Kidney tubule cell (primary cell): Measurements from ENCODE around the gene CLIC3.

ENCODE experiments used
- DNase-seq: peaks from one replicate; pipeline ENCODE4 v3.0.0-alpha.2; 2018; ENCODE audit warnings: low spot score

The CLIC3 gene

GRCh38 chr9:137000177-137000930, 4.0 kb upstream of the CLIC3 start:
- no peak for DNase-seq

GRCh38 chr9:136997830-136998234, 1.5 kb upstream of the CLIC3 start:
- DNase-seq, result no peak

DNA sequence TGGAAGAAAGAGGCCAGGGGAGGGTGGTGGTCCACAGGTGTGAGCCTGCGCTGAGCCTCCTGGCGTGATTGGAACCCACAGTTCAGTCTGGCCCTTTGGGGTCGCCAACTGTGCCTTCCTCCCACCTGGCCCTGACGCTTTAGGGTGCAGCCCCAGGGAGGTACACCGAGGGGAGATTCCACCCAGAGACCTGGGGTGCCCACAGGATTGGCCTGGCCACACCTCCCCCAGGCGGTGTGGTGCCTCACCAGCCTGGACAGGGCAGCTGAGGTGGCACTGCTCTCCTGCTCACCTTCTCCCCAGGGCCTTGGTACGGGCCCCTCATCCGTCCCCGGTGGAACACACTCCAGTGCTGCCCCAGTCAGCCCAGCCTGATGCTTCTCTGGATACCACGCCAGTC, 1.0 kb upstream of the CLIC3 start:
- no peak for DNase-seq

DNA sequence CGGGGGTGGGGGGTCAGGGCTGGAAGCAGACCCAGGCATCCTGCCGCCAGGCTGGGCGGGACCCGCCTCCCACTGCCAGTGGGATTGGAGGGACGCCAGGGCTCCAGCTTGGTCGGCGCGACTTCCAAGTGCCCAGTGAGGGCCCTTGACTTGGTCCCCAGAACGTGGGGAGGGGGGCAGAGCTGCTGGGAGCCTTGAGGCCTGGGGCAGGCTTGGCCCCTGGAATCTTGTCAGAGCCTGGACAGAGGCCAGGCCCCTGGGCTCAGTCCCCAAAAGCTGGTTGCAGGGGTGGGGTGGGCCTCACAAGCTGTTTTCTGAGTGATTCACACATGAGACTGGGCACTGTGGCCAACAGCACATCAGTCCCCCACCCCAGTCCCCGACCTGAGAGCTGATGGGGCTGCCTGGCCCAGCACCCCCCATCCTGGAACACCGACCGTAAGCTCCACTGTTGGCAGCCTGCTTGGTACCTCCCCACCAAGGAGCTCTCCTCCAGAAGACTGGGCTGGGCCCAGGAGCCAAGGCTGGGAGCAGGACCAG, 526 bp downstream of the CLIC3 start:
- peak; percentile 17 for DNase-seq

DNA sequence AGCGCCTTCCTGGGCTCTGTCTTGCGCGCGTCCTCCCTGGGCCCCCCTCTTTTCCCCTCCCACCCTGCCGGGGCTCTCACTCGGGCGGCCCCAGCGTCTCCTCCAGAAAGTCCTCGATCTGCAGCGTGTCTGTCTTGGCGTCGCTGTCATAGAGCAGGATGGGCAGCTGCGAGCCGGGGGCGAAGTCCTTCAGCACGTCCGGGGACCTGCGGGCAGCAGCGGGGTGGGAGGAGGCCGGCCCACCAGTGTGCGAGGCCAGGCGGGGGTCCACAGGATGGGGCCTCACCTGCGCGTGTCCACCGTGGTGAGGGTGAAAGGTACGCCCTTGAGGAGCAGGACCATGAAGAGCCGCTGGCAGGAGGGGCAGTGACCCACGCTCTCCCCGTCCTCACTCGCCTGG, 1.0 kb downstream of the CLIC3 start:
- DNase-seq, result no peak

DNA sequence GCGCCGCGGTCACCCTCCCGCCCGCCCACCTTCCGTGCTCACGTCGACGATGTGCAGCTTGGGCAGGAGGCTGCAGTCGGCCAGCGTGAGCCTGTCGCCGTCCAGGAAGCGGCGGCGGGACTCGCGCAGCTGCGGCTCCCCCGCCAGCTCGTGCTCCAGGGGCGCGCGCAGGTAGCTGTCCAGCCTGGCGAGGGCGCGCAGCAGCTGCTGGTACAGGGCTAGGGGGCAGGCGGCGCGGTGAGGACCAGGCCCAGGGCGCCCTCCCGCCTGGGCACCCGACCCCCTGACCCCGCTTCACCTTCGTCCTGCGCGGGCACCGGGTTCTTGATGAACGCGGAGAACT, 1.5 kb downstream of the CLIC3 start:
- DNase-seq, result no peak

DNA sequence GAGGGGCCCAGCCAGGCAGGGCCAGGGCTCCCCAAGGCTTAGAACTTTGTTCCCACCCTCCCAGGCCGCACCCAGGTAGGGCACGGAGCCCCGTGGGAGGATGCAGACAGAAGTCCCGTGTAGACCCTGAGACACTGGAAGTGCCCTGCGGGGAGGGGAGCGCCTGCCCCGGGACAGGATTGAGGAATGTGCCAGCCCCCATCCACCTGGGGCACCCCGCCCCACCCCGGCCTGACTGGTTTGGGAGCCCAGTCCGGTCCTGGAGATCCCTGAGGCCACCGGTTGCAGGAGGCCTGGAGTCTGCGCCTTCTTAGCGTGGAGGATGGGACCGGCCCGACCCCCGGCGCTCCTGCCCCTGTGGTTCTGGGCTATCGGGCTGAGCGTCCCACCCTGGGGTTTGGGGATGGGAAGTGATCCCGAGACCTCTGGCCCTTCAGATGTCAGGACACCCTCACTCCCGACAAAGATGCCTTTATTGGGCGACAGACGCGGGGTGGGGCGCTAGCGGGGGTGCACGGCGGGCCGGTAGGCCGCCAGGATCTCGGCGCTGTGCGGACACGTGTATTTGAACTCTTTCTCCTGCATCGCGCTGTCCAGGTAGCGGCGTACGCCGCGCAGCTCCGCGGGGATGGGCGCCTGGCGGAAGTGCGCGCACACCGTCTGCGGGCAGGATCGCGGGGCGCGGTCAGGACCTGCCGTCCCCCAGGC, 2.0 kb downstream of the CLIC3 start:
- no peak for DNase-seq

GRCh38 chr9:136992819-136993369, 3.5 kb downstream of the CLIC3 start:
- no peak for DNase-seq

DNA sequence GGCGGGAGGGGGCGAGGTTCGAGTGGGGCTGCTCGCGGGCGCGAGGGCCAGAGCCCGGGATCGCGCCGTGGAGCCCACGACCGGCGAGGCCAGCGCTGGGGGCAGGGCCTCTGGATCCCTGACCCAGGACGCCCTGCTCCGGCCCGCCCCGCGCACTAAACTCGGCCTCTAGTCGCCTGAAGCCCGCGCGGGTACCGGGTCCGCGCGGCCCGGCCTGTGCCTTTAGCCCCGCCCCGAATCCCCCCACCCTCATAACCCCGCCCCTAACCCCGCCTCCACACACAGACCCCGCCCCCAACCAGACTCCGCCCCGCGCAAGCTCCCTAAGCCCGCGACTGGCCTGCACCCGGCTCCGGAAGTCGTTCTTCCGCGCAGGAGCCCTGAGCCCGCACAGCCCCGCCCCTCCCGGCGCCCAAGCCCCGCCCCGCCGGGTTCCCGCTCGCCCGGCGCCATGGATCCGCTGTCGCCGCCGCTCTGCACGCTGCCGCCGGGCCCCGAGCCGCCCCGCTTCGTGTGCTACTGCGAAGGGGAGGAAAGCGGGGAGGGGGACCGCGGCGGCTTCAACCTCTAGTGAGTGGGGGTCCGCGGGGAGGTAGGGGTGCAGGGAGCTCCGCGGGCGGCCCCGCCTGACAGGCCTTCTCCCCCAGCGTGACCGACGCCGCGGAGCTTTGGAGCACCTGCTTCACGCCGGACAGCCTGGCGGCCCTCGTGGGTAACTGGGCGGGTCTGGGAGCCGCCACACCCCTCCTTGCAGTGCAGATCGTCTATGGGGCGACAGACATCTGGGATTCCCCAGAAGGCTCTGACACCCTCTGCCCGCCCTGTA, 4.2 kb downstream of the CLIC3 start, which contains the start of gene PAXX:
TSS of gene PAXX (plus strand) at position 430 of the 826 bp plus-strand sequence. CDS start at position 452, 22 bp downstream.
- DNase-seq, result peak; percentile 92

- no peak for DNase-seq
These were observed 6.0 kb downstream of the CLIC3 start for GRCh38 chr9:136990242-136990911.

DNA sequence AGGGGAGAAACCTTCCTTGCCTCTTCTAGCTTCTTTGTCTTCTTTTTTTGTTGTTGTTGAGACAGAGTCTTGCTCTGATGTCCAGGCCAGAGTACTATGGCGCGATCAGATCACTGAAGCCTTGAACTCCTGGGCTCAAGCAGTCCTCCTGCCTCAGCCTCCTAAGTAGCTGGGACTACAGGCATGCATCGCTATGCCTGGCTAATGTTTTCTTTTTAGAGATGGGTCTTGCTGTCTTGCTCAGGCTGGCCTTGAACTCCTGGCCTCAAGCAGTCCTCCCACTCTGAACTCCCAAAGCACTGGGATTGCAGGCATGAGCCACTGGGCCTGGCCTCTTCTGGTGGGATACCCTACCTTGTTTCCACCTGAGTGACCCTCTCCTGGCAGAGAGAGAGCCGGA, 7.5 kb downstream of the CLIC3 start:
- no peak for DNase-seq

DNA sequence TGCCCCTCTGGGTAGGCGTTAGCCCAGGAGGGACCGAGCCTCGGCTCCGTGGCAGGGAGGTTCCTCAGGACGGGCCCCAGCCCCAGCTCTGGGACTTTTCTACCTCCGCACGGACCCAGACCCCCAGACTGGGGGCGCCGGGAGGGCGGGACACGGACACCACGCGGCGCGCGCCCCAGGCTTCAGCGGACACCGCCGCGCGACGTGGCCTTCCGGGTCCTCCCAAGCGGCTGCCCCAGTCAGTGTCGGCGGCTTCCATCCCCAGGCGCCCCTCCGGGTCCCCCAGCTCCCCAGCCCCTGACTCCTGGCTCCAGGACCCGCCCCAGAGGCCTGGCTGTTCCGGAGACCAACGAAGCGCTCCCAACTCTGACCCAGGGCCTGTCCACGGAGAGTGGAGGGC, 10.5 kb downstream of the CLIC3 start:
- DNase-seq, result no peak

DNA sequence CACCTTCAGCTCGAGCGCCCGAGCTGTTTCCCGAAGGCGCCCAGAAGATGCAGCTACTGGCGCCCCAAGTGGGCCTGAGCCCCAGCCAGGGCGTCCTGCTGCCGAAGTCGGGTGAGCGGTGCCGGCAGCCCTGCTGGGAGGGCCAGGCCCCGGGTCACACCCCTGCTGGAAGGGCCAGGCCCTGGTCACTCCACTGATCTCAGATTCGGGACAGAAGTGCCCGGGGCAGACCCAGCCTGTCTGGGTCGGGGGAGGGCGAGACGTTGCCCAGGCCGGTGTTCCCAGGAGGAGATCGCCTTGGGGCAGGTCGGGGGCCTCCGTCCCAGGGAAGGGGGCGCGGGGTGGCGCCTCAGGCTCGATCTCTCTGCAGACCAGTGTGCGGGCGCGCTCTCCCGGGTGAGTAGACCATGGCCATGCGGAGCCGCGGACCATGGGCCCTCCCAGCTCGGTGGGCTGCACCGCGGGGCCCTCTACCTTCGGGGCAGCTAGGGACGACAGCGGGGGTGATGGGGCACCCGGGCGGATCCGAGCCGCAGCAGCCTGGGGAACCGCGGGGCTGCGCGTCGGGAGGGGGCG, 11.3 kb downstream of the CLIC3 start:
- DNase-seq, result no peak

DNA sequence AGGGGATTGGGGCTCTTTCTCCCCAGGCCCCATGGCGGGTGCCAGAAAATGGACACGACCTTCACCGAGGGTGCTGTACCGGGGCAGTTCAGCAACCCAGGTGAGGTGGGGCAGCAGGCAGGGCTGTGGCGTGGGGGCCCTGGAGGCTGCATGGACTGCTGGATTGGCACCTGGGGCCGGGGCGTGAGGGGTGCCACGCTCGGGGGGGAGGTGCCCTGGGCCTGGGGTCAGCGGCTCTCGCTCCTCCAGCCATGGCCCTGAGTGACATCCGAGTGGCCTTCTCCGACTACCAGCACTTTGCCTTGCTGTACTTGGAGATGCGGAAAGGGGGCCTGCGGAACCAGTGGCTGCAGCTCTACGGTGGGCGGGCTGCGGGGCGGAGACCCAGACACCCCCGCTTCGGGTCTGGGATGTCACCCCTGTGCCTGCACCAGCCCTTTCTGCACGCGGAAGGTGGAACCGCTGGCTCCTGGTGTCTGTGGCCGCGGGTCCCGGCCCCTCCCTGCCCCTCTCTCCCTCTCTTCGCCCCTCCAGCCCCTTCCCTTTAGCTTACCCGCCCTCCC, 11.8 kb downstream of the CLIC3 start:
- no peak for DNase-seq

DNA sequence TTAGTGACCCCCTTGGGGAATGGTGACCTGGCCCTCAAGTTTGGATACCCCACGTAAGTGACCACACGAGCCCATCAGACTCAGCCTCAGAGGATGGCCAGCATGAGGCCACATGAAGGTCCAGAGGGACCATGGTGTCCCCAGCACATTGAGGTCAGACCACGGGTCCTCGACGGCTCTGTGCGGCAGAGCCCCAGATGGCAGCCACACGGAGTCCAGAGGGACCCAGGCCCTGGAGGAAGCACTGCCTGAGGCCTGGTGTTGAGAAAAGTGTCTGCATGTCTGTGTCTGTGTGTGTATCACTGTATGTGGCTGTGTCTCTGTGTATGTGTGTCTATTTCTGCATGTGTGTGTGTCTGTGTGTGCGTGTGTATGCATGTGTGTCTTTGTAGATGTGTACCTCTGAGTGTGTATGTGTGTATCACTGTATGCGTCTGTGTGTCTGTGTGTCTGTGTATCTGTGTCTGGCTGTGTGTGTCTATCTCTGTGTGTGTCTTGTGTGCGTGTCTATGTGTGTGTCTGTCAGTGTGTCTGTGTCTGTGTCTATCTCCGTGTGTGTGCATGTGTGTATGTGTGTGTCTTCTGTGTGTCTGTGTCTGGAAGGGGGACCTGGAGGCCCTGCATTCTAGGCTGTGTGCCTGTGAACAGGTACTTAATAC, 12.6 kb downstream of the CLIC3 start:
- DNase-seq, result no peak

DNA sequence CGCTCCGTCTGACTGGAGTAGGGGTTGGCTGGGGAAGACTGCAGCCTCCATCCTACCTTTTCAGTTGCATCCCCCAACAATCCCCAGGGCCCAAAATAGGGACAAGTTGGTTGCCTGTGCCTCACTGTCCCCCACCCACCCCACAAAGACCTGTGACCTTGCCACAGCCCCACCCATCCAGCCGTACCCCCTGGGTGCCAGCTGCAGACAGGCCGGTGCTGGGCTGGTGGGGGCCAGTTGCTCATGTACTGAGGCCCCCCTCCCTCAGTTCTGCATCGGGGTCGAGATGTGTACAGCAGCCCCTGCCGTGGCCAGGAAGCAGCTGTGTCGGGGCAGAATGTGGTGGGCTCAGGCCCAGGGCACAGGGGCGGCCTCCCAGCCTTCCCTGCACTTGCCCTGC, 13.2 kb downstream of the CLIC3 start:
- DNase-seq, result no peak

- DNase-seq, result no peak
These were observed 13.9 kb downstream of the CLIC3 start, which contains the start of gene LCNL1 for GRCh38 chr9:136982232-136983051. LCNL1 (plus strand) TSS chr9:136982993; CDS start chr9:136983587, 594 bp downstream.

- DNase-seq, result no peak
These were observed 14.7 kb downstream of the CLIC3 start for GRCh38 chr9:136981588-136982231.
